Measurements from ENCODE around the gene TLE2. TPM values are rescaled to one million over a fixed set of nuclear protein-coding genes. Genes with fewer than 3 reads are reported as not detected.

The TLE2 gene
- total and polyA plus RNA-seq, 9 of the 15 experiments (the other 6 are each of a cell fraction or from before 2014, with no cell fraction given): 0.35 to 13.1 (median 6.2) TPM

GRCh38 chr19:3035542-3036118 lies 6.5 kb upstream of the TLE2 start (continued):
- TF ChIP-seq ZNF146 (CRISPR knock-in tag; IDR thresholded peaks at IDR 0.05; ENCODE audit: unreplicated experiment) (no peak), ZC3H11A (IDR thresholded peaks at IDR 0.05; ENCODE audit: low read depth, low read length) (no peak), CBFB (CRISPR knock-in tag; IDR thresholded peaks at IDR 0.05) (no peak), ZNF224 (CRISPR knock-in tag; IDR thresholded peaks at IDR 0.05) (no peak), ZNF175 (CRISPR knock-in tag; IDR thresholded peaks at IDR 0.05; ENCODE audit: low read depth) (peak; percentile 93), ELF1 (tag; IDR thresholded peaks at IDR 0.05) (peak; percentile 55; the same call in 1 of the 2 replicates), MED1 (CRISPR knock-in tag; IDR thresholded peaks at IDR 0.05; ENCODE audit: borderline replicate concordance) (no peak), HMGN3 (IDR thresholded peaks at IDR 0.05; ENCODE audit: borderline replicate concordance, extremely low read depth, insufficient read length, low read depth, low read length) (peak; percentile 54), GATAD2A (IDR thresholded peaks at IDR 0.05) (no peak), GTF2F1 (IDR thresholded peaks at IDR 0.05; ENCODE audit: low read depth, low read length) (no peak), ZFX (CRISPR knock-in tag; IDR thresholded peaks at IDR 0.05) (no peak), HDAC2 (IDR thresholded peaks at IDR 0.05) (peak; percentile 99), FOS (IDR thresholded peaks at IDR 0.05; ENCODE audit: extremely low read depth, insufficient read length) (peak; percentile 96), CCNT2 (IDR thresholded peaks at IDR 0.05; ENCODE audit: borderline replicate concordance, extremely low read depth, insufficient read length, low read depth, low read length) (peak; percentile 48), KDM1A (IDR thresholded peaks at IDR 0.05) (peak; percentile 98 to 99), KDM4B (IDR thresholded peaks at IDR 0.05; ENCODE audit: borderline replicate concordance in 2 of 2, low read depth in 1 of 2) (peak in 1 of 2 experiments; percentile 85; a peak in 1 of 4 replicates), MAFK (IDR thresholded peaks at IDR 0.05; ENCODE audit: low read length) (no peak), ZNF57 (CRISPR knock-in tag; IDR thresholded peaks at IDR 0.05) (no peak), PHF8 (IDR thresholded peaks at IDR 0.05; ENCODE audit: borderline replicate concordance, low read length) (peak; percentile 42; the same call in 1 of the 2 replicates), MTA1 (IDR thresholded peaks at IDR 0.05; ENCODE audit: borderline replicate concordance) (0 out of 2 replicates have a peak, but pooled peaks have one; percentile 12), CHCHD3 (CRISPR knock-in tag; IDR thresholded peaks at IDR 0.05) (no peak)
- TF ChIP-seq, protein P1, sequence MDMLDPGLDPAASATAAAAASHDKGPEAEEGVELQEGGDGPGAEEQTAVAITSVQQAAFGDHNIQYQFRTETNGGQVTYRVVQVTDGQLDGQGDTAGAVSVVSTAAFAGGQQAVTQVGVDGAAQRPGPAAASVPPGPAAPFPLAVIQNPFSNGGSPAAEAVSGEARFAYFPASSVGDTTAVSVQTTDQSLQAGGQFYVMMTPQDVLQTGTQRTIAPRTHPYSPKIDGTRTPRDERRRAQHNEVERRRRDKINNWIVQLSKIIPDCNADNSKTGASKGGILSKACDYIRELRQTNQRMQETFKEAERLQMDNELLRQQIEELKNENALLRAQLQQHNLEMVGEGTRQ (CRISPR knock-in tag; IDR thresholded peaks at IDR 0.05): peak; percentile 62
- TF ChIP-seq, protein P2, sequence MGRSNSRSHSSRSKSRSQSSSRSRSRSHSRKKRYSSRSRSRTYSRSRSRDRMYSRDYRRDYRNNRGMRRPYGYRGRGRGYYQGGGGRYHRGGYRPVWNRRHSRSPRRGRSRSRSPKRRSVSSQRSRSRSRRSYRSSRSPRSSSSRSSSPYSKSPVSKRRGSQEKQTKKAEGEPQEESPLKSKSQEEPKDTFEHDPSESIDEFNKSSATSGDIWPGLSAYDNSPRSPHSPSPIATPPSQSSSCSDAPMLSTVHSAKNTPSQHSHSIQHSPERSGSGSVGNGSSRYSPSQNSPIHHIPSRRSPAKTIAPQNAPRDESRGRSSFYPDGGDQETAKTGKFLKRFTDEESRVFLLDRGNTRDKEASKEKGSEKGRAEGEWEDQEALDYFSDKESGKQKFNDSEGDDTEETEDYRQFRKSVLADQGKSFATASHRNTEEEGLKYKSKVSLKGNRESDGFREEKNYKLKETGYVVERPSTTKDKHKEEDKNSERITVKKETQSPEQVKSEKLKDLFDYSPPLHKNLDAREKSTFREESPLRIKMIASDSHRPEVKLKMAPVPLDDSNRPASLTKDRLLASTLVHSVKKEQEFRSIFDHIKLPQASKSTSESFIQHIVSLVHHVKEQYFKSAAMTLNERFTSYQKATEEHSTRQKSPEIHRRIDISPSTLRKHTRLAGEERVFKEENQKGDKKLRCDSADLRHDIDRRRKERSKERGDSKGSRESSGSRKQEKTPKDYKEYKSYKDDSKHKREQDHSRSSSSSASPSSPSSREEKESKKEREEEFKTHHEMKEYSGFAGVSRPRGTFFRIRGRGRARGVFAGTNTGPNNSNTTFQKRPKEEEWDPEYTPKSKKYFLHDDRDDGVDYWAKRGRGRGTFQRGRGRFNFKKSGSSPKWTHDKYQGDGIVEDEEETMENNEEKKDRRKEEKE (IDR thresholded peaks at IDR 0.05; ENCODE audit: borderline replicate concordance in 1 of 2, control insufficient read depth in 1 of 2, low read depth in 2 of 2, low read length in 1 of 2): no peak
- TF ChIP-seq, protein P3, sequence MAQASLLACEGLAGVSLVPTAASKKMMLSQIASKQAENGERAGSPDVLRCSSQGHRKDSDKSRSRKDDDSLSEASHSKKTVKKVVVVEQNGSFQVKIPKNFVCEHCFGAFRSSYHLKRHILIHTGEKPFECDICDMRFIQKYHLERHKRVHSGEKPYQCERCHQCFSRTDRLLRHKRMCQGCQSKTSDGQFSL (CRISPR knock-in tag; IDR thresholded peaks at IDR 0.05): peak; percentile 92
- TF ChIP-seq, protein P3 (tag; IDR thresholded peaks at IDR 0.05): peak in 1 of 2 experiments; percentile 89; a peak in 2 of 4 replicates
